Tibial nerve (tissue), 4 donors: ENCODE data around the gene MAGI2. TPM values are rescaled to one million over a fixed set of nuclear protein-coding genes. Genes with fewer than 3 reads are reported as not detected.

Experiments
- DNase-seq, 2 donors: peaks; one replicate each; pipeline ENCODE4 v3.0.0-alpha.2; 2019; ENCODE audit warnings: low spot score in 2 of 2
- H3K27ac ChIP-seq, 4 donors: fragments of 200-600 bp; sonication (generic) in 3 of 4; one replicate each; pipeline ENCODE4 v1.5.1; 2017 to 2019; ENCODE audit warnings: mild to moderate bottlenecking in 1 of 4
- H3K27me3 ChIP-seq, 2 donors: fragments of 200-600 bp; sonication (generic) in 1 of 2; one replicate each; pipeline versions ENCODE4 v1.5.1 to v1.6.0; 2017 to 2019
- H3K36me3 ChIP-seq, 3 donors: fragments of 200-600 bp; sonication (generic); one replicate each; pipeline ENCODE4 v1.5.1; 2018 to 2019
- H3K4me1 ChIP-seq, 4 donors: fragments of 200-600 bp; sonication (generic) in 3 of 4; one replicate each; pipeline ENCODE4 v1.5.1; 2017 to 2019
- H3K4me3 ChIP-seq, 4 donors: fragments of 200-600 bp; sonication (generic) in 3 of 4; one replicate each; pipeline ENCODE4 v1.5.1; 2017 to 2019; ENCODE audit warnings: mild to moderate bottlenecking in 1 of 4, moderate library complexity in 1 of 4
- H3K9me3 ChIP-seq, 4 donors: fragments of 200-600 bp; sonication (generic) in 3 of 4; one replicate each; pipeline ENCODE4 v1.5.1; 2017 to 2019
- CTCF ChIP-seq, 5 experiments: fragments of 200-600 bp in 3 of 5; fragments of 450-650 bp in 2 of 5; sonication (generic) in 3 of 5; IDR thresholded peaks; one replicate each; pipeline ENCODE4 v1.5.1; 2016 to 2019; ENCODE audit warnings: antibody characterized with exemption in 5 of 5, mild to moderate bottlenecking in 3 of 5, moderate library complexity in 2 of 5
- EP300 ChIP-seq, 2 donors: sonication (generic); formaldehyde crosslinking; IDR thresholded peaks; one replicate each; pipeline ENCODE4 v1.6.1; 2017; ENCODE audit warnings: antibody characterized with exemption in 2 of 2, mild to moderate bottlenecking in 1 of 2
- POLR2A ChIP-seq, 2 donors: fragments of 450-650 bp; IDR thresholded peaks; one replicate each; pipeline ENCODE4 v1.6.1; 2017; ENCODE audit warnings: antibody characterized with exemption in 2 of 2, mild to moderate bottlenecking in 2 of 2, moderate library complexity in 2 of 2
- WGBS, 2 donors: methylation state at CpG; one replicate each; pipeline ENCODE4 v1.1.5; 2018; 5-methylcytosine and 5-hydroxymethylcytosine counted together
- total RNA-seq, 4 donors: library from RNA; depleted of rRNA; stranded (reverse); fragments of >200 nt; gene quantifications; one replicate each; pipeline ENCODE4 v1.1.0, GENCODE V29; 2016

MAGI2 gene
- total RNA-seq, 4 donors from 2014 or later, result 33.6 to 58.2 (median 55.6) TPM

- TF ChIP-seq CTCF (IDR thresholded peaks at IDR 0.05), result no peak
- TF ChIP-seq POLR2A (IDR thresholded peaks at IDR 0.05), result no peak
- TF ChIP-seq EP300 (IDR thresholded peaks at IDR 0.05), result no peak
- Histone ChIP-seq H3K4me3 (no peak overlapping the region), H3K9me3 (no peaks in the 10 kb centered on the region), H3K27me3 (no peaks in the 10 kb centered on the region), H3K27ac (no peak overlapping the region), H3K36me3 (no peaks in the 10 kb centered on the region), H3K4me1 (no peaks in the 10 kb centered on the region)
- DNase-seq, result no peak
- WGBS, 2 donors, result 86 to 93% methylated on average over 3 of the region's 3 CpGs
Measured at GRCh38 chr7:78463039-78463438, 990.4 kb downstream of the MAGI2 start.

- 77% methylated on average over 6 of the region's 6 CpGs for WGBS, 2 donors
- Histone ChIP-seq H3K4me1 (no peaks in the 10 kb centered on the region), H3K4me3 (no peak overlapping the region), H3K27me3 (no peaks in the 10 kb centered on the region), H3K9me3 (no peaks in the 10 kb centered on the region), H3K27ac (no peak overlapping the region), H3K36me3 (no peaks in the 10 kb centered on the region)
- no peak for TF ChIP-seq POLR2A (IDR thresholded peaks at IDR 0.05)
- TF ChIP-seq EP300 (IDR thresholded peaks at IDR 0.05), result no peak
- TF ChIP-seq CTCF (IDR thresholded peaks at IDR 0.05), result no peak
- DNase-seq, result no peak
Measured at GRCh38 chr7:78450706-78451105, 1002.8 kb downstream of the MAGI2 start.

- TF ChIP-seq POLR2A (IDR thresholded peaks at IDR 0.05), result no peak
- TF ChIP-seq EP300 (IDR thresholded peaks at IDR 0.05), result no peak
- no peak for TF ChIP-seq CTCF (IDR thresholded peaks at IDR 0.05)
- WGBS, 2 donors, result 94% methylated on average over 5 of the region's 5 CpGs
- no peaks in the 10 kb centered on the region for H3K4me1 ChIP-seq
- H3K4me3 ChIP-seq, result no peak overlapping the region
- no peaks in the 10 kb centered on the region for H3K36me3 ChIP-seq
- H3K27ac ChIP-seq, result no peak overlapping the region
- H3K9me3 ChIP-seq, result no peaks in the 10 kb centered on the region
- DNase-seq, result no peak
- H3K27me3 ChIP-seq, result no peaks in the 10 kb centered on the region
Measured at GRCh38 chr7:78448911-78449310, 1004.6 kb downstream of the MAGI2 start.

GRCh38 chr7:78444267-78444666, 1009.2 kb downstream of the MAGI2 start:
- H3K36me3 ChIP-seq, result no peaks in the 10 kb centered on the region
- DNase-seq, result no peak
- H3K9me3 ChIP-seq, result no peaks in the 10 kb centered on the region
- H3K27ac ChIP-seq, result no peak overlapping the region
- no peaks in the 10 kb centered on the region for H3K4me1 ChIP-seq
- WGBS, 2 donors, result 85% methylated on average over 2 of the region's 2 CpGs
- H3K4me3 ChIP-seq, result no peak overlapping the region
- no peaks in the 10 kb centered on the region for H3K27me3 ChIP-seq
- TF ChIP-seq EP300 (IDR thresholded peaks at IDR 0.05), result no peak

- no peak for TF ChIP-seq EP300 (IDR thresholded peaks at IDR 0.05)
- no peak for TF ChIP-seq POLR2A (IDR thresholded peaks at IDR 0.05)
- no peak for TF ChIP-seq CTCF (IDR thresholded peaks at IDR 0.05)
- H3K27ac ChIP-seq, result no peak overlapping the region
- no peak overlapping the region for H3K4me3 ChIP-seq
- H3K36me3 ChIP-seq, result no peaks in the 10 kb centered on the region
- H3K4me1 ChIP-seq, result no peaks in the 10 kb centered on the region
- H3K27me3 ChIP-seq, result no peaks in the 10 kb centered on the region
- DNase-seq, result no peak
- 65 to 84% methylated on average over 4 of the region's 4 CpGs for WGBS, 2 donors
- H3K9me3 ChIP-seq, result no peaks in the 10 kb centered on the region
Measured at GRCh38 chr7:78443811-78444210, 1009.7 kb downstream of the MAGI2 start.

GRCh38 chr7:78441737-78442136, 1011.7 kb downstream of the MAGI2 start:
- no peak overlapping the region for H3K4me3 ChIP-seq

More at GRCh38 chr7:78441737-78442136, 1011.7 kb downstream of the MAGI2 start:
- H3K9me3 ChIP-seq, result no peaks in the 10 kb centered on the region
- no peak for TF ChIP-seq POLR2A (IDR thresholded peaks at IDR 0.05)
- H3K4me1 ChIP-seq, result no peaks in the 10 kb centered on the region
- DNase-seq, result no peak
- 68 to 70% methylated on average over 2 of the region's 2 CpGs for WGBS, 2 donors
- H3K27me3 ChIP-seq, result no peaks in the 10 kb centered on the region
- no peak overlapping the region for H3K27ac ChIP-seq
- no peaks in the 10 kb centered on the region for H3K36me3 ChIP-seq
